Type B pancreatic cell (in vitro differentiated cells): ENCODE results near the gene GTF3C2. TPM values are rescaled to one million over a fixed set of nuclear protein-coding genes. Genes with fewer than 3 reads are reported as not detected.
A peak's percentile ranks its signal among the peaks of the same experiment; 100 is the strongest.

Experiments used
- DNase-seq: peaks from one replicate; pipeline ENCODE4 v3.0.0; 2021; ENCODE audit warnings: mixed read lengths; ENCODE audit not compliant: unreplicated experiment; ENCODE audit errors: extremely low spot score
- H3K27ac Mint-ChIP-seq: 2 replicates; pipeline ENCODE4 v1.8.0; 2021; ENCODE audit warnings: mild to moderate bottlenecking, mixed read lengths
- H3K27me3 Mint-ChIP-seq: 2 replicates; pipeline ENCODE4 v1.8.0; 2021; ENCODE audit warnings: mixed read lengths
- H3K36me3 Mint-ChIP-seq: 2 replicates; pipeline ENCODE4 v1.8.0; 2021; ENCODE audit warnings: mixed read lengths
- H3K4me1 Mint-ChIP-seq: one replicate; pipeline ENCODE4 v1.8.0; 2021; ENCODE audit warnings: mixed read lengths; ENCODE audit not compliant: unreplicated experiment
- H3K4me3 Mint-ChIP-seq: 2 replicates; pipeline ENCODE4 v1.8.0; 2021; ENCODE audit warnings: mild to moderate bottlenecking, mixed read lengths
- H3K9me3 Mint-ChIP-seq: 2 replicates; pipeline ENCODE4 v1.8.0; 2021; ENCODE audit warnings: mixed read lengths
- CTCF ChIP-seq: fragments of 200-600 bp; sonication (generic); conservative IDR thresholded peaks from 2 replicates; pipeline ENCODE4 v1.5.0; 2021; ENCODE audit warnings: antibody characterized with exemption, mild to moderate bottlenecking
- total RNA-seq: library from RNA; stranded (reverse); gene quantifications from 2 replicates; pipeline ENCODE4 v1.2.1, GENCODE V29; 2021; ENCODE audit warnings: low replicate concordance

Gene GTF3C2
- total RNA-seq, 1 donor from 2014 or later, result 76.5 TPM

- H3K9me3 Mint-ChIP-seq, result no peaks in the 10 kb centered on the region
- no peak for DNase-seq
- peaks cover 23% of the 10 kb centered on the region for H3K36me3 Mint-ChIP-seq
- H3K27me3 Mint-ChIP-seq, result no peaks in the 10 kb centered on the region
- no peak overlapping the region for H3K27ac Mint-ChIP-seq
- TF ChIP-seq CTCF, result no peak
- no peak overlapping the region for H3K4me3 Mint-ChIP-seq
- H3K4me1 Mint-ChIP-seq, result peaks cover 34% of the 10 kb centered on the region
Measured at GRCh38 chr2:27376151-27376865, 19.7 kb upstream of the GTF3C2 start.

- peaks cover 20% of the 10 kb centered on the region for H3K36me3 Mint-ChIP-seq
- H3K9me3 Mint-ChIP-seq, result no peaks in the 10 kb centered on the region
- no peak overlapping the region for H3K27ac Mint-ChIP-seq
- TF ChIP-seq CTCF, result no peak
- DNase-seq, result no peak
- H3K4me3 Mint-ChIP-seq, result no peak overlapping the region
- H3K27me3 Mint-ChIP-seq, result no peaks in the 10 kb centered on the region
- H3K4me1 Mint-ChIP-seq, result peaks cover 29% of the 10 kb centered on the region
Measured at GRCh38 chr2:27375513-27376099, 19.0 kb upstream of the GTF3C2 start.

DNA sequence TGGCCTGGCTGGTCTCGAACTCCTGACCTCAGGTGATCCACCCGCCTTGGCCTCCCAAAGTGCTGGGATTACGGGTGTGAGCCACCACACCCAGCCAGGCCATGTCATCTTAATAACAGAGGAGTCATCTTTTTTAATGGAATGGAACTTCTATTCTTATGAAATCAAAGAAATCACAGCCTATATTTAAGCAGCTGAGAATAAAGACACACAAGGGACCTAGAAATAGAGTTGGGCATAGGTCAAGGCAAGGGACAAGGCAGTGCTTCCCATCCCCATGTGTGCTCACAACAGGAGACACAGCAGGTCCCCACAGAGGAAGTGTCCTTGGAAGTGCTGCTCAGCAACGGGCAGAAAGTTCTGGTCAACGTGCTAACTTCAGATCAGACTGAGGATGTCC, 17.0 kb upstream of the GTF3C2 start:
- Mint-ChIP-seq H3K9me3 (no peaks in the 10 kb centered on the region), H3K27me3 (no peaks in the 10 kb centered on the region), H3K4me3 (no peak overlapping the region), H3K36me3 (peaks cover 21% of the 10 kb centered on the region), H3K4me1 (peaks cover 29% of the 10 kb centered on the region), H3K27ac (no peak overlapping the region)
- no peak for TF ChIP-seq CTCF
- no peak for DNase-seq

DNA sequence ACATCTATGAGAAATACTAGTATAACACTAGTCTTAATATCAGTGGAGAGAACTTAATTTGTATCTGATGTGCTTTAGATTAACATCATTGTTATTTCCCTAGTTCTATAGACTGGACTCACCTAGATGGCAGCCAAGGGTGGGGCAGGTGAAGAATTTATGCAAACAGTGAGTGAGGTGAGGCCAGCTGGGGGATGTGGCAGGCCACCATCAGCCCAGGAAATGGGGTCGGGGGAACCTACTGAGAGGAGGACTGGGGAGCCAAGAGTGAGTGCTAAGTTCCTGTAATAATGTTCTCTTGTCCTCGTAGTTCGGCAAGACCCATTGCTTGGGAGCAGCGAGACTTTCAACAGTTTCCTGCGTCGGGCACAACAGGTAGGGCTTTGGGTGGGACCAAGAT, 16.4 kb upstream of the GTF3C2 start:
- no peak for DNase-seq
- no peaks in the 10 kb centered on the region for H3K27me3 Mint-ChIP-seq
- H3K4me3 Mint-ChIP-seq, result peak overlapping the region; percentile 69
- peak overlapping the region; percentile 99 for H3K27ac Mint-ChIP-seq
- H3K9me3 Mint-ChIP-seq, result no peaks in the 10 kb centered on the region
- TF ChIP-seq CTCF, result no peak
- H3K36me3 Mint-ChIP-seq, result peaks cover 21% of the 10 kb centered on the region
- peaks cover 29% of the 10 kb centered on the region for H3K4me1 Mint-ChIP-seq

DNA sequence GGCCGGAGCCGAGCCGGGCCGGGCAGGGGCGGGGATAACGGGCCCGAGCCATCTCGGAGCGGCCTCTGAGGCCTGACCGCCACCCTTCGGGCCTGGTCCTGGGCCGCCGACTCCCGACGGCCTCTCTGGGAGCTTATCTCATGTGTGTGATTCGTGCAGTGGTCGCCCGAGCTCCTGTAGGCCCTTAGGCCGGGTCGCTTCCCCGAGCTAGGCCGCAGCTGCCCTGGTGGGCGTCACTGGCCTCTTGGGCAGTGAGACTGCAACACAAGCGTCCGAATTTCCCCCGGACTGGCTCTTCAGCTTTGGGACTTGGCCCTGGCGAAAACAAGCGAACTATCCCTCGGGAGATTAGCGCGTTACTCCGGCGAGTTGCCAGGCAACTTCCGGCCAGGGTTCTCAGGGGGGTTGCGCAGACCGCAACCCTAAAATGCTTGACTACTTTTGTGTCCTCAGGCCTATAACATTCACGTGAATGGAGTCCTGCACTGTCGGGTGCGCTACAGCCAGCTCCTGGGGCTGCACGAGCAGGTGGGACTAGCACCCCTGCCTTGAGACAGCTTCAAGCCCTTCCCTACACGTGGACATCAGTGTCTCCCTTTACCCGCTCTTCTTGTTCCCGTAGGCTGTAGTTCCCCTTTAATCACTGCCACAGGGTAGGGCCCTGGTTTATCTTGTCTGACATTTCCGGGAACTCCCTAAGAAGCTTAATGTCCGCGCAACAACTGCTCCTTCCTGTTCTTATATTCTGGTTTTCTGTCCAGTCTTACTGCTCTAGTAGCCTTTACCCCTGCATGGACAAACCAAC, 14.5 kb upstream of the GTF3C2 start:
- H3K4me3 Mint-ChIP-seq, result peak overlapping the region; percentile 96
- H3K4me1 Mint-ChIP-seq, result peaks cover 26% of the 10 kb centered on the region
- H3K27ac Mint-ChIP-seq, result peak overlapping the region; percentile 99
- TF ChIP-seq CTCF, result no peak
- peaks cover 27% of the 10 kb centered on the region for H3K36me3 Mint-ChIP-seq
- no peaks in the 10 kb centered on the region for H3K27me3 Mint-ChIP-seq
- H3K9me3 Mint-ChIP-seq, result no peaks in the 10 kb centered on the region
- no peak for DNase-seq
